Stimulated activated CD8-positive, alpha-beta memory T cell treated with anti-CD3 and anti-CD28 coated beads, Interleukin-15, amount 100 ng/mL, for 4 hours (primary cell): ENCODE results near the gene SUN2.

ENCODE experiments used
- DNase-seq, 2 donors: peaks; one replicate each; pipeline ENCODE4 v3.0.0-alpha.2; 2020; ENCODE audit warnings: low read depth in 2 of 2

The SUN2 gene

DNA sequence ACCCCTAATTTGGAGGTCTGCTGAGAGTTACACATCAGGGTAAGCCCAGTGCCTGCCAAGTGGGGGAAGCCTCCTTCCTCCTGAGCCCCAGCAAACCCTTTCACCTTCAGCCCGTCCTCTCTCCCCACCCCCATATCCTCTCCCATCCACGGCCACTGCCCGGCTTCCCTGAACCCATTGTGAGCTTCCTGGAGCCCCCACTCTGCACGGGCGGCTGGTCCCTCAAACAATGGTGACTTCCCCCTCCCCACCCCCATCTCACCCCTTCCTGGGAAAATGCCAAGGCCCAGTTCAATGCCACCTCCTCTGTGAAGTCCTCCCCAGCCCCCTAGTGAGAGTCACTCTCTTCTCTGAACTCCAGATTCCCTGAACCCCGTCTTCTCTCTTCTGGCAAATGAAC lies 20.3 kb upstream of the SUN2 start:
- no peak for DNase-seq

DNA sequence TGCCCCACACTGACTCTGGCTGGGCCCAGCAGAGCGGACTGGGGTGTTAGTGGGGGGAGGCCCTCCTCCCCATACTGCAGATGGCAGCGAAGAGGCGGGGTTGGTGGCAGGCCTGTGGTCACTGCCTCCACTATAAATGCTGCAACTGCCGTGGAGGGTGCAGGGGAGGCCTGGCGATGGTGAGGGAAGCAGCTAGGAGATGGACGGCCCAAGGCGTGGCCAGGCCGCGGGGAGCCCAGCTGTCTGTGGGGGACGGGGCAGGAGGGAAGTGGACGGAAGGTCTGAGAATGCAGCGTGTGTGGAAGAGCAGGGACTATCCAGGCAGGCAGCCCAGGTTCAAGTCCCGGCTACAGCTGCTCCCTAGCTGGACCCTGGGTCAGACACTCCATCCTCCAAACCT lies 19.9 kb upstream of the SUN2 start:
- DNase-seq: no peak

DNA sequence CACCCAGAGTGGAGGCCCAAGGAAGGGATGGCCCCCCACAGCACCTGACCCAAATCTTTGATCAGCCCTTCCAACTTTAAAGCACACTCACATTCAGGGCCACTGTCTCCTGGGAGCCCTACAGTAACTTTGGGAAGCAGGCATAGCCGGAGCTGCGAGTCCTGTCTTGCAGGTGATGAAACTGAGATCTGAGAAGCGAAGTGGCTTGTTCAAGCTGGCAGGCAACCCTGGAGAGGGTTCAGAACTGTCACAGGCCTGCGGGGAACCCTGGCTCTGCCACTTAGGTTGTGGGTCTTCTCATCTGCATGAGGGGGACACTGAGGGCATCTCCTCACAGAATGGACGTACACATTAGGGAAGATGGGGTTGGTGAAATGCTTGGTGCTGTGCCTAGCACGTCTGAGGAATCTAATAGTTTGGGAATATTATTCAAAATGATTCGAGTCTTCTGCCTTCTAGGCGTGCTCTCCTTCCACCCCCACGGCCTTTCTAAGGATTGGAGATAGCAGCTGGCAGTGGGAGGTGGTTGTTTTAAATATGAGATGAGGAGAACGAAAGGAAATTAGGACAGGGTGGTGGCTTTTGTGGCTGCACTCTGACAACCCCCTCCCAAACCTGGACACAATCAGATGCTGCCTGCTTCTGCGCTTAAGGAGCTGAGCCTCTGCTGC lies 18.8 kb upstream of the SUN2 start:
- no peak for DNase-seq

DNA sequence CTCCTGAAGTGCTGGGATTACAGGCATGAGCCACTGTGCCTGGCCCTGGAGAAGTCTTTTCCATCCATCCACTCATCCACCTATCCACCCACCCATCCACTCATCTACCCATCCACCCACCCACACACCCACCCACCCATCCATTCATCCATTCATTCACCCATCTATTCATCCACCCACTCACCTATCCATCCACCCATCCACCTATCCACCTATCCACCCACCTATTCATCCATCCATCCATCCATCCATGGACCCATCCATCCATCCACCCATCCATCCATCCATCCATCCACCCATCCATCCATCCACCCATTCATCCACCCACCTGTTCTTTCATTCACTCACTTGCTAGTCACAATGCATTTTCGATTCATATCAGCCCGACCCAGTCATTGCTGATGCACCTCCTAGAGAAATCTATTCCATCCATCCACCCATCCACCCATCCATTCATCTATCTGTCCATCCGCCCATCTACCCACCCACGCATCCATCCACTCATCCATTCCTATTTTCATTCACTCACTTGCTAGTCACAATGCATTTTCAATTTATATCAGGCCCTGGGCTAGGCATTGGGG lies 17.7 kb upstream of the SUN2 start:
- no peak for DNase-seq

DNA sequence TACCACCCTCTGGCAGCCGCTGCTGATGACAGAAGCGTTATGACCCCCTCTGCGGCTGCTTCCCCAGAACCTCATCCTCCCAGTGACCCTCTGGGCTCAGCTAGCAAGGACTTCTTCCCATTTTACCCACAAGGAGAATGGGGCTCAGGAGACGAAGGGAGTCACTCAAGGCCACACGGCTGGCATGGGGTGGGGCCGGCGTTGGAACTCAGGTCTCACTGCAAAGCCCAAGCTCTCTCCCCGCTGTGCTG lies 16.8 kb upstream of the SUN2 start:
- no peak for DNase-seq

DNA sequence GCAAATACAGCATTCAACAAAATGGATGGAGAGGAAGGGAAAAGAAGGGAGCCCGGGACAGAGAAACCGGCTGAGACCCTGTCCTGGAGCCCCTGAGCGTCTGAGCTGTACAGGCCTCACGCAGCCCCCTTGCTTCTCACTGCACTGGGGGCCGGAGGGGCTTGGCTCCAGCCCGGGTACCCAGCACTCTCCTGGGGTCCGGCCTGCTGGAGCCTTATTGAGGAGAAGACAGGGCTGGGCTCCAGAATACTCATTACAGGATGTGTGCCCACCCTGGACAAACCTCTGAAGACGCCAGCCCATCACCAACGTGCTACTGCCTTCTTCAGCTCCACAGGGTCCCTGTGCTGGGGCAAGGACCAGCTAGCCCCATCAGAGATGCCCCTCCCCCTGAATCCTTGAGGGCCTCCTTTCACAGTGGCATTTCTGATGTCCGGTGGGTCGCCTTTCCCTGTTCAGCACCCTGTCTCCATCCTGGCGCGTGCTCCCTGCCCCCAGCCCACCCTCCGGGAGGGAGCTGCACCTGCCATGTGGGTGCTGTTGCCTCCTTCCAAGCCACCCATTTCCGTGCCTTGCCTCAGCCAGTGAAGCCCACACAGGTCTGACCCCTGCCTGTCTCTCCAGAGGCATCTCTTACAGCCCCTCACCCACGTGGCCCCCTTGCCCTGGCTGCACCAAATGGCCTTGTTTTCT lies 14.6 kb upstream of the SUN2 start:
- DNase-seq: no peak

DNA sequence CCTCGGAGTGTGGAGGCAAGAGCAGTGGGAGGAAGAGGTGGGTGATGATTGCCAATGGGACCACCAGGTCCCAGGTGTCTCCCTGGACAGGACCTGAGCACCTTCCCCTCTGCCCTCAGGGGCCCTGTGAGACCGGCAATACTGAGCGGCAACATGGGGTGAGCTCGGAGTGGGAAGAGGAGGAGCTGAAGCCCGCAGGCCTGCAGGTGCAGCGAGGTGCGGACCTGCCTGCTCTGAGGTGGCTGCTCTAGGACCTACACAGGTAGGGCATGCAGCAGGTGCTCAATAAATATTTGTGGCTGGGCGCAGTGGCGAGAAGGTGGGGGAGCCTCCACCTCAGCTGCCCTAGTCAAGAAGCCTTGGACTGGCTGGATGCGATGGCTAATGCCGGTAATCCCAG lies 12.2 kb upstream of the SUN2 start:
- no peak for DNase-seq

DNA sequence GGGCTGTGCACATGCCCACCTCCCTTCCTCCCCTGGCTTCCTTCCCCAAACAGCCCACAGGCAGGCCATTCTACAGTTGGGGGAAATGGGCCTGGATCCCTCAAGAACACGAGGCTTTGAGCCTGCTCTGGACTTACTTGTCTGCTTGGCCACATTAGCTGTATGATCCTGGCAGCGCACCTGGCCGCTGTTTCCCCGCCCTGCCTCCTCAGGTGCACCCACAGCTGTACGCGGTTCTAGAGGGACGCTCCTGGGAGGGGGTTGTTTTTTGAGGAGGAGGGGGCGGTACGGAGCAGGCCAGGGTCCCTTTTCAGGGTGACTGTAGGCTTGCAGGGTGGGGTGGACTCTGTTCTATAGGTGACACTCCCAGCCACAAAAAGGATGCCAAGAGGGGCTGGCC lies 11.5 kb upstream of the SUN2 start:
- DNase-seq: no peak

DNA sequence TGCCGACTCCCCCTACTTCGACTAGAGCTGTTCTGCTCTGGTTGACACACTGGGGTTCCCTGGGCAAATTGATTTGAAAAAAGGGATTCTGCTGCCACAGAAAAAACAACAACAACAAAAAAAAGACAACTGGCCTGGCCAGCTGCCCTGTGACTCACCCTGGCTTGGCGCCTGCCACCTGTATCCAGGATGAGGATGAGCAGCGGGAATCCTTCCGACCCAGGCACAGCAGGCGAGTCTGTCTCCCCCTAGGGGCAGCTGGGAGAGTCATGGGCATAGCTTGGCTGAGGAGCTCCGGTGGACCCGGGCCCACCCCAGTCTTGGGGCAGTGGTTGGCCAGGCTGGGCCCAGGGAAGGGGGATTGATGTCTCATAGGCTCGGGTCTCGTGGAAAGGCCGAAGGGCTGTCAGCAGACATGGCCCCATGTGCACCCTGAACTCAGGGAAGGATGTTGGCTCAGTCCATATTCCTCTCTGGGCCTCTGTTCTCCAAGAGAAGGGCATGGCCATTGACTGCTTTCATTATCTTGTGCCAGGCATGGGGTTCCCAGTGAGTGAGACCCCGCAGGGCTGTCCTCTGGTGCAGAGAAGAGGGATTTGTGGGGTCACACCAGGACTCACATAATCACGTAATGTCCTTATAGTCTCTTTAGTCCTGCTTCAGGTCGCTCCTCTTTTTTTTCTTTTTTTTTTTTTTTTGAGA lies 10.4 kb upstream of the SUN2 start:
- DNase-seq: no peak

DNA sequence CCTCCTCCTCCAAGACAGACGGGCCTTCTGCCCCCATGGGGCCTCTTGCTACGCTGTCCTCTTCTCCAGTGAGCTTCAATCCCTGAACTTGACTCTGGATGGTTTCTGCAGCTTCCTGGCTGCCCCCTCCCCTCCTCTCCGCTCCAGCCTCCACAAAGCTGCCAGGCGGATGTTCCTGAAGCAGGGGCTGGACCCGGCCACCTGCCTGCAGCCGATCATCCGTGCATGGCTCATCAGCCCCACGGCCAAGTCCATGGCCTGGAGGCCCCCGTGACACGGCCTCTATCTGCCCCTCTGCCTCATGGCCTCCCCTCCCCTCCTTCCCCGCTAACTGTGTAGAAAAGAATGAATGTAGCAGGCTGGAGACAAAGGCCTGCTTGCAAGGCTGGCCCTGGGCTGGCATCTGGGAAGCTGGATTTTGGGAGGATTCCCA lies 6.8 kb upstream of the SUN2 start:
- no peak for DNase-seq

DNA sequence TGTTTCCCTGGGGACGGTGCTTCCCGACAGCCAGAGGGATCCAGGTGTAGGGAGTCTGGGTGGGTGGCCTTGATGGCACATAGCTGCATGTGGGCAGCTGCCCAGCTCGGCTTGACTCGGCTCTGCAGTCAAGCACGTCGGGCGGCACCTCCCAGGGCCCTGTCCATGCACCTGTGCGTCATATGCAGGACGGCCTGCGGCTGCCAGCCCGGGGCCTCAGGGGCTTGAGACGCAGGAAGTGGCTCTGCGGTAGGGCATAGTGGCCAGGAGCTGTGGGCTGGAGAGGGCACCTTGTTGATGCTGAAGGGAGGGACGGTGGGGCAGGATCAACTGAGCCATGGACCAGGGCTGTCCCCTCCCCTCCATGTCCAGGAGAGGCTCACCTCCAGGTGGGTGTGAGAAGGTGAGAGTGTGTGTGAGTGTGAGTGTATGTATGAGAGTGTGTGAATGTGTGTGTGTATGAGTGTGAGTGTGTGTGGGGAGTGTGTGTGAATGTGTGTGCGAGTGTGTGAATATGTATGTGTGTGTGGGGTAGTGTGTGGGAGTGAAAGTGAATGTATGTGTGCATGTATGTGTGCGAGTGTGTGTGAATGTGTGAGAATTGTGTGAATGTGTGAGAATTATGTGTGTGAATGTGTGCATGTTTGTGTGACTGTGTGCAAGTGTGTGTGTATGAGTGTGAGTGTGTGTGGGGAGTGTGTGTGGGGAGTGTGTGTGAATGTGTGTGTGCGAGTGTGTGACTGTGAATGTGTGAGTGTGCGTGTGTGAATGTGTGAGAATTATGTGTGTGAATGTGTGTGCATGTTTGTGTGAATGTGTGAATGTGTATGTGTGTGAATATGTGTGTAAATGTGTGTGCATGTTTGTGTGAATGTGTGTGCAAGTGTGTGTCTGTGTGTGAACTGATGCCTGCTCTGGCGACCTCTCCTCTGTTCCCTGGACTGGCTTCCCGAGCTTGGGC lies 5.7 kb upstream of the SUN2 start:
- no peak for DNase-seq

DNA sequence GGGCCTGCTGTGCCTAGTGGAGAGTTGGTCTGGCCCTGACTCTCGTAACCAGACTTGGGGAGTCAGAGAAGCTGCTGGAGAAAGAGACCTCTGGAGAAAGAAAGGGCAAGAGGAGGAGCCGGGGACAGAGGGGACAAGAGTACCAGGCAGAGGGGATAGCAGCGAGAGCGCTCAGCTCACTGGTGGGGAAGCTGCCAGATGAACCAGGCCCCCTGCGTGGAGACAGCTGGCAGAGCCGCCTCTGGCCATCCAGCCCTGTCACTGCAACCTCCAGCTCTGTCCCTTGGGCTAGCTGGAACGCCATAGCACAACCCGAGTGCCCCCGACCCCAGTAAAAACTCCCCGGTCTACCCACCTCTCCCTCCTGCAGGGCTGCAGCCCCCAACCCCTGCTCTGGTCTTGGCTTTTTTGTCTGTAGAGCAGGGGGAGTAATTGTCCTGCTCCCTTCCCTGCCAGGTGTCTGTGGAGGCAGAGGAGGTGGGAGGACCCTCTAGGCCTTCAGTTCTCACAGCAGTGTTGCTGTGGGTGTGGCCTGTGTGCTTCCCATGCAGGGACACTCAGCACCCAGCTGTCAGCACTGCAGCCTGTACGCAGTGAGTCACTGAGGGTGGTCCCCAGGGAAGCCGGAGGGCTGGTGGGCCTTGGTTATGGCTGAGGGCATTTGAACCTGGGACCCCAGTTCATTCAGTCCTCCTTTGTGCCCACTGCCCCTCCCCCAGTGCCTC lies 4.8 kb upstream of the SUN2 start:
- no peak for DNase-seq

DNA sequence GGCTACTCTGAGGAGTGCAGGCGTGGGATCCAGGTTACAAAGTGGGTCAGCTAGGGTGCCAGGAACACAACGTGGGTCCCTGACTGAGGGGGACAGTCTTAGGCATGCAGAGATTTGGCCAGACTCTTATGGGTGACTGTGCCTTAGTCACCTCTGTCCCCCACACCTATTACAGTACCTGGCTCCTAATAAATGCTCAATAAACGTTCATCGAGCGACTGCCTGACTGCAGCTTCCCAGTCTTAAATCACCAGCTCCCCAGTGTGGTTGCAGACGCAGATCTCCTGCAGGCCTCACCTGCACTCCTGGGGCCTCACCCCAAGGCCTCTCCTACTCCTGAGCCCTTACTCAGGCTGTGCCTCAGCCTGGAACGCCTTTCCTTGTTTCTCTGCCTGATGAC lies 3.2 kb upstream of the SUN2 start:
- no peak for DNase-seq

DNA sequence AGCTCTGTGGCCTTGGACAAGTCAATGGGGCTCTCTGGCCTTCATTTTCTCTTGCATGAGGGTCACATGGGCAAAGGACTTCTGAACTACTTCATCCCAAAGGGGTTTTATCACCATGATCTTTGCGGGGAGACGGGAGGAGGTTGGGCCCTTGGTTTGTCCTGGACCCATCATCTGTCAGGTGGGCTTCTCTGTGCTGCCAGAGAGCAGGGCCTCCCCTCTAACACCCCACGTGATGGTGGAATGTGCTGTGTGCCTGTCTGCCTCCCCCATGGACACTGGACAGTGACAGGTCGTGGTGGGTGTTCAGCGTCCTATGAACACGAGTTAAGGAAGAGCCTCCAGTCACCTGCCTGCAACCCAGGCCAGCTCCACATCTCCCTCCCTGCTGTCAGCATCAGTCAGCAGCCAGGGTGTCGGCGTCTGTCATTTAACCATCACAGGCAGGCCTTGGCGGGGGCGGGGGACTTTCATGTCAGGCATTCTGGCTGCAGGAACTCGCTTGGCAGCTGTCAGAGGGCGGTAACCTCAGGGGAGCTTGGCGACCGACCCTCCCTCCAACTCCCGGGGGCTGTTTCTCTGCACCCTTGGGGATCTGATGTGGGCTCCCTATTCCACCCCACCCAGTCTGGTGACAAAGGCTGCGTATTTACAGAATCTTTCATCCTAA lies 2.6 kb upstream of the SUN2 start:
- peak; percentile 53 to 62 for DNase-seq

DNA sequence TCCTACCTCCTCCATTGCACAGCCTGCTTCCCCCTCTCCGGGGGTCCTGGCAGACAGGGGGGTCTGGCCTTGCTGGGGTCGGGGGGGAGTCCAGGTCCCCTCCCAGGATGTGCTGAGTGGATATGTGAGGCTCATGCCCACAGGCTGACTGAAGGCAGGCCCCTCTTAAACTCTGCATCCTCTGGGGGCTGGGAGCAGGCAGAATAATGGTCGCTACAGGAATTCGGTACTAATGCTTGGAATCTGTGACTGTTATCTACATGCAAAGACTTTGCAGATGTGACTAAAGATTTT lies 1.6 kb upstream of the SUN2 start:
- DNase-seq: no peak

DNA sequence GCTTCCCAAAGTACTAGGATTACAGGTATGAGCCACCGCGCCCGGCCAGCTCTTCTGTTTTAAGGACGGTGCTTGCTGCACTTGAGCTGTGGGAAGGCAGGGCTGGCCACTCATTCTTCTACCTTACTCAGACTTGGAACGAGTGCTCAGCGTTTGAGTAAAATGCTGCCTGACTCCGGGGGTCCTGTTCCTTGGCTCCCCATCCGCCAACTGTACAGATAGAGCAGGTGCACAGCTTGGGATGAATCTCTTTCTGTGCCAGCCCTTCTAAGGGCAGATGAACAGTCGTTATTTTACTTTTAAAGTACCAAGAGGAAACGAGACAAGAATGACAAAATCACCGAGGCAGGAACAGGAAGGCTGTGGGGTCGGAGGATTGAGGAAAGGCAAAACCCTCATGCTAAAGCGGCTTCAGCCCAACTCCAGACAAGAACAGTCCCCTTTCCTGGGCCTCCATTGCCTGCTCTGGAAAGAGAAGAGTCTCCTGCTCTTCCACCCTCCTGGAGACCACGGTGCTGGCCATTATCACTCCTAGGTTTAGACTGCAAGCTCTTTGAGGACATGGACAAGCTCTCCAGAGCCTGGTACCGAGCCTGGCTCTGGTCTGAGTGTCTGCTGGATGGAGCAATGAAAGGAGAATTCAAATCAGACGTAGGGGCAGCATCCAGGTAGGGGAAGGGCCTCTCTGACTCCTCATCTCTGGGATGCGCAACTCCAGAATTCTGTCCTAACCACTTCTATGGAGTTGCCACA lies 1.1 kb upstream of the SUN2 start:
- DNase-seq: no peak

DNA sequence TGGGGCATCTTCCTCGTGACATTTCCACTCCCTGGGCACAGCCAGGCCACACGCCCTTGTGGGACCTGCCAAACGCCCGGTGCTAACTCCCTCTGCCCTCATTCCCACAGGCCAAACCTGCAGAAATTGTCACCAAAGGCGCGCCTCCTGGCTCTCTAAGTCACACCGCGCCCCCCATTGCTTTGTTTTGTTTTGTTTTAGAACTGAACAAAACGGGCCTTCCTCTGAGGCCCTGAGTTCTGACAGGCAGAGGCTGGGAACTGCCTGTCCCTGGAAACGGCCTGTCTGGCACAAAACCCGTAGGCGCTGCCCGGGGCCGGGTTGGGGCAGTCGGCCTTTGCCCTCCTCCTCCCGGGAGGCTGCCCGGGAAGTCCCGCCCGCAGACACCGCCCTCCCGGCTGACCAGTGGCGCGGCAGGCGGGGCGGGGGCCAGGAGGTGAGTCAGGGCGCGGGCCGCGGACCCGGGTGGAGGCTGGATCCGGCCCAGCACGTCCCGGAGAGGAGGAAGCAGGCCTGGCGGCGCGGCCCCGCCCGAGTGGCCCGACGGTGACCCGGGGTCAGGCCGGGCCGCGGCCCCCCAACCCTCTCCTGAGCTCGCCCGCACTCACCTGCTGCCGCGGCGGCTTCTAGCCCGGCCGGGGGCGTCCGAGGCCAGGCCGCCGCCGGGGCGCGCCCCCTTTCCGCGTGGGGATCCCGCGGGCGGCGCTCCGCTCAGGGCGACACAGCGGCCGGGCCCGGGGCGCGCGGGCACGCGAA lies 465 bp downstream of the SUN2 start:
- DNase-seq: peak in 1 of 2 donors; percentile 34

DNA sequence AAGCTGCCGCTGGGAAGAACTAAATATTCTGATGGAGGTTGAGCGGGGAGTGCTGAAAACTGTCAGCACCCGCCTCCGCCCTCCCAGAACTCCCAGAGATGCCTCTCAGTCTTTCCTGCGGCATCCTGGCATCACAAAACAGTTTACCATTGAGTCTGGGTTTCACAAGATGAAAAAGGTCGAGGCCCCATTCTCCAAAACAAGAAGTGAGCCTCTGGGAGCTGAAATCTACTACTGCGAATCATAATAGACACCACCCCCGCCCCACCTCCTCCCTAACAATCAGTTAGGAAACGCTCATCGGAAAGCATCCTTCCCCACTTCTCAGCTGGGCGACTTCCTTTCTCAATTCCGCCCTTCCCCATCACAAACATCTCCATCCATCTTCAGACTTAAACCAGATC lies 1.0 kb downstream of the SUN2 start:
- DNase-seq: no peak

DNA sequence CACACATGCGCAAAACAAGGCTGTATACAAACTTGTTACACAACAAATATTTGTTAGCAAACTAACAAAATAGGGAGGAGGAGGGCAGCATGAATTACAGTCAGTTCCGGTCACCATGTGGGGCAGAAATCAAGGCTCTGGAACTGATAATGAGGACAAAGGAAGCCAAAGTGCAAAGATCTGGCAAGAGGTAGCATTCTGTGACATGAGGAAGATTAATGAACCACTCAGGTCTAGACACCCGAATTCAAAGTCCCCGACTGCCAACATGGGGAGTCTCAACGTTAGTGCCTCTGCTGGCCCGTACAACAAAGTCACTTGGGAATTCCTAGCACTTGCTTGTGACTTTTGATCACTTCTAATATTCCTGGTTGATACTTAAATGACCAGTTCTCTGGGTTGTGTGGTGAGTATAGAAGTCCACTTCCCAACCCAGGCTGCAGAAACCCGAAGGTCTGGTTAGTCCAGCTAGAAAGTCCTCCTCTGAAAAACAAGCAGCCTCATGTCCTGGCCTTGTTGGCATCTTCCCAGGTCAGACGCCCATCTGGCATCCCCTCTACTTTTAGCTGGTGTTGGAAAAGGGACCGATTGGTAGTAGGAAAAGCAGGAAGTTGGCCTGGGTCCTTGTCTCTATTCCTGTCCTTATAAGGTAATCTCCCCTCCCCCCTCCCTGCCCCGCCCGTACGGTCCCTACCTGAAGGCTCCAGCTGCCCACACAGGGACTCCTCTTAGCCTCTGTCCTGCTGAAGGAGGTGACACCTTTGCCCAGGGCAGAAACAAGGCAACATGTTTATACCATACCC lies 1.6 kb downstream of the SUN2 start:
- no peak for DNase-seq
